ENCODE measurements around the gene HSPA1A. TPM values are rescaled to one million over a fixed set of nuclear protein-coding genes. Genes with fewer than 3 reads are reported as not detected.

The HSPA1A gene
- total RNA-seq, 2 experiments from 2014 or later, result 68.5 to 69.9 TPM

- POLR2A ChIA-PET, result interaction anchor here (0.9 kb wide), 1 partner anchor 36 kb away, joined by 3 read pairs; no protein-coding TSS in a partner anchor
- DNase-seq, result no peak
- no peaks in the 10 kb centered on the region for H3K27me3 Mint-ChIP-seq
- H3K9me3 Mint-ChIP-seq, result no peaks in the 10 kb centered on the region
- H3K4me1 Mint-ChIP-seq (ENCODE audit: low read depth), result peaks cover 44% of the 10 kb centered on the region
- peaks cover 15% of the 10 kb centered on the region for H3K36me3 Mint-ChIP-seq
- CTCF ChIA-PET, result interaction anchor here (1.9 kb wide), 1 partner anchor 16 kb away, joined by 7 read pairs; no protein-coding TSS in a partner anchor
- intact Hi-C loops (cut with micrococcal nuclease), result loop anchor here (2.0 to 5.0 kb wide), 2 partner anchors 19 to 46 kb away; partner anchors contain the start of gene VARS1
- H3K27ac Mint-ChIP-seq, result peak overlapping the region; percentile 56
- no peak overlapping the region for H3K4me3 Mint-ChIP-seq
Measured at GRCh38 chr6:31775633-31776484, 39.5 kb upstream of the HSPA1A start.

- no peaks in the 10 kb centered on the region for H3K9me3 Mint-ChIP-seq
- peaks cover 39% of the 10 kb centered on the region for H3K4me1 Mint-ChIP-seq (ENCODE audit: low read depth)
- ChIA-PET POLR2A (no interaction called here), CTCF (no interaction called here)
- DNase-seq, result no peak
- H3K27ac Mint-ChIP-seq, result peak overlapping the region; percentile 56
- peak overlapping the region; percentile 26 for H3K4me3 Mint-ChIP-seq
- peaks cover 20% of the 10 kb centered on the region for H3K36me3 Mint-ChIP-seq
- no peaks in the 10 kb centered on the region for H3K27me3 Mint-ChIP-seq
- intact Hi-C loops (cut with micrococcal nuclease), result loop anchor here (2.0 to 5.0 kb wide), 2 partner anchors 18 to 46 kb away; partner anchors contain the start of gene VARS1
Measured at GRCh38 chr6:31776485-31776988, 38.8 kb upstream of the HSPA1A start.

- Mint-ChIP-seq H3K36me3 (peaks cover 20% of the 10 kb centered on the region), H3K4me1 (ENCODE audit: low read depth) (peaks cover 36% of the 10 kb centered on the region), H3K27ac (peak within 1 kb of the TSS; percentile 74), H3K9me3 (no peaks in the 10 kb centered on the region), H3K27me3 (no peaks in the 10 kb centered on the region), H3K4me3 (peak within 1 kb of the TSS; percentile 26)
- ChIA-PET CTCF (interaction anchor here (1.3 to 1.9 kb wide), 3 partner anchors 8 to 19 kb away, joined by 5 to 8 read pairs (median 6); partner anchors contain the start of gene VARS1), POLR2A (interaction anchor here (0.7 to 0.8 kb wide), 2 partner anchors 18 to 57 kb away, joined by 3 read pairs; no protein-coding TSS in a partner anchor)
- DNase-seq, result peak; percentile 91
- intact Hi-C loops (cut with micrococcal nuclease), result loop anchor here (2.0 to 5.0 kb wide), 2 partner anchors 18 to 45 kb away; partner anchors contain the start of gene VARS1
Measured at GRCh38 chr6:31776989-31777666, 38.2 kb upstream of the HSPA1A start, which contains the start of gene VWA7. Gene VWA7 (minus strand): TSS chr6:31777328. CDS start chr6:31776779, 549 bp downstream.

GRCh38 chr6:31777667-31778050 lies 37.7 kb upstream of the HSPA1A start:
- no peak overlapping the region for H3K4me3 Mint-ChIP-seq
- no peaks in the 10 kb centered on the region for H3K27me3 Mint-ChIP-seq
- ChIA-PET CTCF (interaction anchor here (1.3 to 1.9 kb wide), 3 partner anchors 8 to 18 kb away, joined by 5 to 8 read pairs (median 6); partner anchors contain the start of gene VARS1), POLR2A (interaction anchor here (0.7 to 0.8 kb wide), 2 partner anchors 17 to 56 kb away, joined by 3 read pairs; no protein-coding TSS in a partner anchor)
- peaks cover 32% of the 10 kb centered on the region for H3K4me1 Mint-ChIP-seq (ENCODE audit: low read depth)
- no peaks in the 10 kb centered on the region for H3K9me3 Mint-ChIP-seq
- DNase-seq, result no peak
- peak overlapping the region; percentile 74 for H3K27ac Mint-ChIP-seq
- intact Hi-C loops (cut with micrococcal nuclease), result loop anchor here (2.0 to 5.0 kb wide), 2 partner anchors 17 to 45 kb away; partner anchors contain the start of gene VARS1
- peaks cover 24% of the 10 kb centered on the region for H3K36me3 Mint-ChIP-seq

GRCh38 chr6:31778193-31778592 lies 37.1 kb upstream of the HSPA1A start:
- peaks cover 27% of the 10 kb centered on the region for H3K4me1 Mint-ChIP-seq (ENCODE audit: low read depth)
- no peaks in the 10 kb centered on the region for H3K27me3 Mint-ChIP-seq
- intact Hi-C loops (cut with micrococcal nuclease), result loop anchor here (5.0 kb wide), 1 partner anchor 44 kb away; no protein-coding TSS in a partner anchor
- H3K9me3 Mint-ChIP-seq, result no peaks in the 10 kb centered on the region
- CTCF ChIA-PET, result interaction anchor here (1.3 to 1.9 kb wide), 3 partner anchors 9 to 18 kb away, joined by 5 to 8 read pairs (median 6); partner anchors contain the start of gene VARS1
- no peak overlapping the region for H3K27ac Mint-ChIP-seq
- H3K36me3 Mint-ChIP-seq, result peaks cover 28% of the 10 kb centered on the region
- POLR2A ChIA-PET, result no interaction called here
- no peak for DNase-seq
- H3K4me3 Mint-ChIP-seq, result no peak overlapping the region

GRCh38 chr6:31778999-31779885 lies 36.1 kb upstream of the HSPA1A start:
- H3K36me3 Mint-ChIP-seq, result peaks cover 32% of the 10 kb centered on the region
- H3K4me3 Mint-ChIP-seq, result no peak overlapping the region
- intact Hi-C loops (cut with micrococcal nuclease), result loop anchor here (5.0 kb wide), 1 partner anchor 43 kb away; no protein-coding TSS in a partner anchor
- H3K9me3 Mint-ChIP-seq, result no peaks in the 10 kb centered on the region
- no peaks in the 10 kb centered on the region for H3K27me3 Mint-ChIP-seq
- ChIA-PET CTCF (interaction anchor here (1.9 to 3.3 kb wide), 3 partner anchors 10 to 12 kb away, joined by 6 to 15 read pairs (median 8); no protein-coding TSS in a partner anchor), POLR2A (no interaction called here)
- DNase-seq, result no peak
- H3K4me1 Mint-ChIP-seq (ENCODE audit: low read depth), result peaks cover 27% of the 10 kb centered on the region
- H3K27ac Mint-ChIP-seq, result no peak overlapping the region

GRCh38 chr6:31779908-31780307 lies 35.4 kb upstream of the HSPA1A start:
- intact Hi-C loops (cut with micrococcal nuclease), result loop anchor here (5.0 kb wide), 1 partner anchor 42 kb away; no protein-coding TSS in a partner anchor
- H3K27me3 Mint-ChIP-seq, result no peaks in the 10 kb centered on the region
- ChIA-PET CTCF (interaction anchor here (3.3 kb wide), 1 partner anchor 10 kb away, joined by 15 read pairs; no protein-coding TSS in a partner anchor), POLR2A (no interaction called here)
- H3K4me3 Mint-ChIP-seq, result no peak overlapping the region
- H3K9me3 Mint-ChIP-seq, result no peaks in the 10 kb centered on the region
- peaks cover 27% of the 10 kb centered on the region for H3K4me1 Mint-ChIP-seq (ENCODE audit: low read depth)
- DNase-seq, result no peak
- peaks cover 38% of the 10 kb centered on the region for H3K36me3 Mint-ChIP-seq
- H3K27ac Mint-ChIP-seq, result no peak overlapping the region

- Mint-ChIP-seq H3K27ac (no peak overlapping the region), H3K27me3 (no peaks in the 10 kb centered on the region), H3K4me1 (ENCODE audit: low read depth) (peaks cover 22% of the 10 kb centered on the region), H3K9me3 (no peaks in the 10 kb centered on the region), H3K4me3 (no peak overlapping the region), H3K36me3 (peaks cover 41% of the 10 kb centered on the region)
- CTCF ChIA-PET, result interaction anchor here (1.0 to 3.3 kb wide), 3 partner anchors 9 to 15 kb away, joined by 3 to 15 read pairs (median 5); partner anchors contain the start of gene VARS1
- no peak for DNase-seq
- POLR2A ChIA-PET, result no interaction called here
- intact Hi-C loops (cut with micrococcal nuclease), result no loop called here
Measured at GRCh38 chr6:31780507-31781243, 34.7 kb upstream of the HSPA1A start.

- no peaks in the 10 kb centered on the region for H3K9me3 Mint-ChIP-seq
- intact Hi-C loops (cut with micrococcal nuclease), result no loop called here
- peaks cover 14% of the 10 kb centered on the region for H3K4me1 Mint-ChIP-seq (ENCODE audit: low read depth)
- CTCF ChIA-PET, result interaction anchor here (1.0 to 3.3 kb wide), 3 partner anchors 9 to 14 kb away, joined by 3 to 15 read pairs (median 5); partner anchors contain the start of gene VARS1
- peaks cover 43% of the 10 kb centered on the region for H3K36me3 Mint-ChIP-seq
- no peak overlapping the region for H3K27ac Mint-ChIP-seq
- no peaks in the 10 kb centered on the region for H3K27me3 Mint-ChIP-seq
- POLR2A ChIA-PET, result no interaction called here
- no peak overlapping the region for H3K4me3 Mint-ChIP-seq
- DNase-seq, result no peak
Measured at GRCh38 chr6:31781244-31782125, 33.9 kb upstream of the HSPA1A start.

Data from activated CD4-positive, alpha-beta memory T cell treated with anti-CD3 and anti-CD28 coated beads for 36 hours (primary cell).